ENCODE results near the gene C9orf78. TPM values are rescaled to one million over a fixed set of nuclear protein-coding genes. Genes with fewer than 3 reads are reported as not detected.

Gene C9orf78
- total and polyA plus RNA-seq, 9 of the 15 experiments (the other 6 are each of a cell fraction or from before 2014, with no cell fraction given) = 94.6 to 266 (median 202) TPM

DNA sequence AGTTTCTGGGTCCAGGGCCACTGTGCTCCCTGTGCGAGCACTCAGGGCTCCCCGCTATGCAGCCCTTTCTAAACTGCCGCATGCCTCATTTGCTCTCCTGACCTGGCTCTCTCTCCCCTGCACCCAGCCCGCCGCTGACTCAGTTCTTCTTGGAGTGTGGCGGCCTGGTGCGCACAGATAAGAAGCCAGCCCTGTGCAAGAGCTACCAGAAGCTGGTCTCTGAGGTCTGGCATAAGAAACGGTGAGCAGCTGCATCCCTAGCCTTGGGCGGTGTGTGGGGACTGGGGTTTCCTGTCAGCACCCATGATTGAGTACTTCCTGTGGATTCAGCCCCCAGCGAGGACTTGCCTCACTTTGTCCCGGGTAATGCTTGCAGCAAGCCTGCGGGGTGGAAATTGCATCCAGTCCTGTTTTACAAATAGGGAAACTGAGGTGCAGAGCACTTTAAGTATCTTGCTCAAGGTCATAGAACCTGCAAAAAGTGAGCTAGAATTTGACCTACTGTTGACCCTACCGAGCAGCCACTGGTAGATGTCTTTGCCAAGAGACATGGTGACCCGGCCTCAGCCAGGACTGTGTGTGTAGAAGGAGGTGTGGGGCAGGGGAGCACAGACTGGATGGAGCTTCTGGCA, 28.1 kb upstream of the C9orf78 start (continued):
- TF ChIP-seq, protein P1, sequence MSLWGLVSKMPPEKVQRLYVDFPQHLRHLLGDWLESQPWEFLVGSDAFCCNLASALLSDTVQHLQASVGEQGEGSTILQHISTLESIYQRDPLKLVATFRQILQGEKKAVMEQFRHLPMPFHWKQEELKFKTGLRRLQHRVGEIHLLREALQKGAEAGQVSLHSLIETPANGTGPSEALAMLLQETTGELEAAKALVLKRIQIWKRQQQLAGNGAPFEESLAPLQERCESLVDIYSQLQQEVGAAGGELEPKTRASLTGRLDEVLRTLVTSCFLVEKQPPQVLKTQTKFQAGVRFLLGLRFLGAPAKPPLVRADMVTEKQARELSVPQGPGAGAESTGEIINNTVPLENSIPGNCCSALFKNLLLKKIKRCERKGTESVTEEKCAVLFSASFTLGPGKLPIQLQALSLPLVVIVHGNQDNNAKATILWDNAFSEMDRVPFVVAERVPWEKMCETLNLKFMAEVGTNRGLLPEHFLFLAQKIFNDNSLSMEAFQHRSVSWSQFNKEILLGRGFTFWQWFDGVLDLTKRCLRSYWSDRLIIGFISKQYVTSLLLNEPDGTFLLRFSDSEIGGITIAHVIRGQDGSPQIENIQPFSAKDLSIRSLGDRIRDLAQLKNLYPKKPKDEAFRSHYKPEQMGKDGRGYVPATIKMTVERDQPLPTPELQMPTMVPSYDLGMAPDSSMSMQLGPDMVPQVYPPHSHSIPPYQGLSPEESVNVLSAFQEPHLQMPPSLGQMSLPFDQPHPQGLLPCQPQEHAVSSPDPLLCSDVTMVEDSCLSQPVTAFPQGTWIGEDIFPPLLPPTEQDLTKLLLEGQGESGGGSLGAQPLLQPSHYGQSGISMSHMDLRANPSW (CRISPR knock-in tag; IDR thresholded peaks at IDR 0.05) = peak; percentile 97; the same call in 1 of the 2 replicates
- TF ChIP-seq NFRKB (IDR thresholded peaks at IDR 0.05; ENCODE audit: low read depth) (no peak), NFIX (CRISPR knock-in tag; IDR thresholded peaks at IDR 0.05; ENCODE audit: low read depth) (no peak), MAZ (CRISPR knock-in tag; conservative IDR thresholded peaks at IDR 0.05 in 1 of 2, IDR thresholded peaks at IDR 0.05 in 1 of 2) (peak; percentile 98 to 100), ZNF76 (CRISPR knock-in tag; IDR thresholded peaks at IDR 0.05; ENCODE audit: borderline replicate concordance) (peak; percentile 96; the same call in 1 of the 2 replicates), MAFF (IDR thresholded peaks at IDR 0.05; ENCODE audit: low read length) (peak; percentile 69), ZNF699 (CRISPR knock-in tag; IDR thresholded peaks at IDR 0.05; ENCODE audit: insufficient replicate concordance) (no peak), NFYB (IDR thresholded peaks at IDR 0.05; ENCODE audit: extremely low read depth, insufficient read length) (no peak), ZNF589 (CRISPR knock-in tag; IDR thresholded peaks at IDR 0.05; ENCODE audit: low read depth) (peak; percentile 99), ETV5 (CRISPR knock-in tag; IDR thresholded peaks at IDR 0.05; ENCODE audit: low read depth) (peak; percentile 100), SRSF9 (IDR thresholded peaks at IDR 0.05; ENCODE audit: borderline replicate concordance, low read depth, low read length) (no peak)
- TF ChIP-seq, protein P2, sequence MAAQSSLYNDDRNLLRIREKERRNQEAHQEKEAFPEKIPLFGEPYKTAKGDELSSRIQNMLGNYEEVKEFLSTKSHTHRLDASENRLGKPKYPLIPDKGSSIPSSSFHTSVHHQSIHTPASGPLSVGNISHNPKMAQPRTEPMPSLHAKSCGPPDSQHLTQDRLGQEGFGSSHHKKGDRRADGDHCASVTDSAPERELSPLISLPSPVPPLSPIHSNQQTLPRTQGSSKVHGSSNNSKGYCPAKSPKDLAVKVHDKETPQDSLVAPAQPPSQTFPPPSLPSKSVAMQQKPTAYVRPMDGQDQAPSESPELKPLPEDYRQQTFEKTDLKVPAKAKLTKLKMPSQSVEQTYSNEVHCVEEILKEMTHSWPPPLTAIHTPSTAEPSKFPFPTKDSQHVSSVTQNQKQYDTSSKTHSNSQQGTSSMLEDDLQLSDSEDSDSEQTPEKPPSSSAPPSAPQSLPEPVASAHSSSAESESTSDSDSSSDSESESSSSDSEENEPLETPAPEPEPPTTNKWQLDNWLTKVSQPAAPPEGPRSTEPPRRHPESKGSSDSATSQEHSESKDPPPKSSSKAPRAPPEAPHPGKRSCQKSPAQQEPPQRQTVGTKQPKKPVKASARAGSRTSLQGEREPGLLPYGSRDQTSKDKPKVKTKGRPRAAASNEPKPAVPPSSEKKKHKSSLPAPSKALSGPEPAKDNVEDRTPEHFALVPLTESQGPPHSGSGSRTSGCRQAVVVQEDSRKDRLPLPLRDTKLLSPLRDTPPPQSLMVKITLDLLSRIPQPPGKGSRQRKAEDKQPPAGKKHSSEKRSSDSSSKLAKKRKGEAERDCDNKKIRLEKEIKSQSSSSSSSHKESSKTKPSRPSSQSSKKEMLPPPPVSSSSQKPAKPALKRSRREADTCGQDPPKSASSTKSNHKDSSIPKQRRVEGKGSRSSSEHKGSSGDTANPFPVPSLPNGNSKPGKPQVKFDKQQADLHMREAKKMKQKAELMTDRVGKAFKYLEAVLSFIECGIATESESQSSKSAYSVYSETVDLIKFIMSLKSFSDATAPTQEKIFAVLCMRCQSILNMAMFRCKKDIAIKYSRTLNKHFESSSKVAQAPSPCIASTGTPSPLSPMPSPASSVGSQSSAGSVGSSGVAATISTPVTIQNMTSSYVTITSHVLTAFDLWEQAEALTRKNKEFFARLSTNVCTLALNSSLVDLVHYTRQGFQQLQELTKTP (IDR thresholded peaks at IDR 0.05; ENCODE audit: low read depth in 1 of 2, partially characterized antibody in 2 of 2) = peak; percentile 76 to 98
- TF ChIP-seq, protein P3, sequence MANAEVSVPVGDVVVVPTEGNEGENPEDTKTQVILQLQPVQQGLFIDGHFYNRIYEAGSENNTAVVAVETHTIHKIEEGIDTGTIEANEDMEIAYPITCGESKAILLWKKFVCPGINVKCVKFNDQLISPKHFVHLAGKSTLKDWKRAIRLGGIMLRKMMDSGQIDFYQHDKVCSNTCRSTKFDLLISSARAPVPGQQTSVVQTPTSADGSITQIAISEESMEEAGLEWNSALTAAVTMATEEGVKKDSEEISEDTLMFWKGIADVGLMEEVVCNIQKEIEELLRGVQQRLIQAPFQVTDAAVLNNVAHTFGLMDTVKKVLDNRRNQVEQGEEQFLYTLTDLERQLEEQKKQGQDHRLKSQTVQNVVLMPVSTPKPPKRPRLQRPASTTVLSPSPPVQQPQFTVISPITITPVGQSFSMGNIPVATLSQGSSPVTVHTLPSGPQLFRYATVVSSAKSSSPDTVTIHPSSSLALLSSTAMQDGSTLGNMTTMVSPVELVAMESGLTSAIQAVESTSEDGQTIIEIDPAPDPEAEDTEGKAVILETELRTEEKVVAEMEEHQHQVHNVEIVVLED (CRISPR knock-in tag; IDR thresholded peaks at IDR 0.05) = peak; percentile 56
- TF ChIP-seq, protein P4, sequence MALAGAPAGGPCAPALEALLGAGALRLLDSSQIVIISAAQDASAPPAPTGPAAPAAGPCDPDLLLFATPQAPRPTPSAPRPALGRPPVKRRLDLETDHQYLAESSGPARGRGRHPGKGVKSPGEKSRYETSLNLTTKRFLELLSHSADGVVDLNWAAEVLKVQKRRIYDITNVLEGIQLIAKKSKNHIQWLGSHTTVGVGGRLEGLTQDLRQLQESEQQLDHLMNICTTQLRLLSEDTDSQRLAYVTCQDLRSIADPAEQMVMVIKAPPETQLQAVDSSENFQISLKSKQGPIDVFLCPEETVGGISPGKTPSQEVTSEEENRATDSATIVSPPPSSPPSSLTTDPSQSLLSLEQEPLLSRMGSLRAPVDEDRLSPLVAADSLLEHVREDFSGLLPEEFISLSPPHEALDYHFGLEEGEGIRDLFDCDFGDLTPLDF (CRISPR knock-in tag; IDR thresholded peaks at IDR 0.05) = peak; percentile 94
- TF ChIP-seq, protein P5, sequence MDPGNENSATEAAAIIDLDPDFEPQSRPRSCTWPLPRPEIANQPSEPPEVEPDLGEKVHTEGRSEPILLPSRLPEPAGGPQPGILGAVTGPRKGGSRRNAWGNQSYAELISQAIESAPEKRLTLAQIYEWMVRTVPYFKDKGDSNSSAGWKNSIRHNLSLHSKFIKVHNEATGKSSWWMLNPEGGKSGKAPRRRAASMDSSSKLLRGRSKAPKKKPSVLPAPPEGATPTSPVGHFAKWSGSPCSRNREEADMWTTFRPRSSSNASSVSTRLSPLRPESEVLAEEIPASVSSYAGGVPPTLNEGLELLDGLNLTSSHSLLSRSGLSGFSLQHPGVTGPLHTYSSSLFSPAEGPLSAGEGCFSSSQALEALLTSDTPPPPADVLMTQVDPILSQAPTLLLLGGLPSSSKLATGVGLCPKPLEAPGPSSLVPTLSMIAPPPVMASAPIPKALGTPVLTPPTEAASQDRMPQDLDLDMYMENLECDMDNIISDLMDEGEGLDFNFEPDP (CRISPR knock-in tag; IDR thresholded peaks at IDR 0.05) = peak; percentile 83; the same call in 1 of the 2 replicates
